Cerebellar nuclear complex (tissue), 1 donor: Measurements from ENCODE around the gene VPS51.

Source experiments
- DNase-seq, 2 experiments: peaks; one replicate each; lab custom pipeline; 2025; lab: John Stamatoyannopoulos, UW

VPS51 gene

GRCh38 chr11:65095974-65096806, at the start of gene VPS51:
VPS51 (plus strand) TSS chr11:65096214; CDS start chr11:65096251, 37 bp downstream.
- peak in 1 of 2 experiments; percentile 66 for DNase-seq

- DNase-seq: no peak
Observed at GRCh38 chr11:65047581-65048422, 48.2 kb upstream of the VPS51 start.

- no peak for DNase-seq
Observed at GRCh38 chr11:65051398-65051858, 44.6 kb upstream of the VPS51 start.

- DNase-seq: no peak
Observed at GRCh38 chr11:65053827-65054508, 42.0 kb upstream of the VPS51 start.

- no peak for DNase-seq
Observed at GRCh38 chr11:65055538-65055937, 40.5 kb upstream of the VPS51 start.

- no peak for DNase-seq
Observed at GRCh38 chr11:65056999-65057398, 39.0 kb upstream of the VPS51 start.

- no peak for DNase-seq
Observed at GRCh38 chr11:65057526-65057925, 38.5 kb upstream of the VPS51 start.

- DNase-seq: no peak
Observed at GRCh38 chr11:65058012-65058411, 38.0 kb upstream of the VPS51 start.

- no peak for DNase-seq
Observed at GRCh38 chr11:65058419-65059054, 37.5 kb upstream of the VPS51 start, which contains the start of gene NAALADL1. NAALADL1 (minus strand) TSS chr11:65058553; CDS start chr11:65058521, 32 bp downstream.

GRCh38 chr11:65059523-65059922, 36.5 kb upstream of the VPS51 start:
- no peak for DNase-seq

GRCh38 chr11:65059959-65060824, 35.8 kb upstream of the VPS51 start:
- DNase-seq: no peak

GRCh38 chr11:65060913-65061408, 35.1 kb upstream of the VPS51 start:
- no peak for DNase-seq

GRCh38 chr11:65063532-65063931, 32.5 kb upstream of the VPS51 start:
- DNase-seq: no peak

- no peak for DNase-seq
Observed at GRCh38 chr11:65064847-65065240, 31.2 kb upstream of the VPS51 start.

- no peak for DNase-seq
Observed at GRCh38 chr11:65065851-65066250, 30.2 kb upstream of the VPS51 start.

GRCh38 chr11:65066315-65066714, 29.7 kb upstream of the VPS51 start:
- DNase-seq: no peak

GRCh38 chr11:65066805-65067291, 29.2 kb upstream of the VPS51 start:
- DNase-seq: no peak

GRCh38 chr11:65067446-65067845, 28.6 kb upstream of the VPS51 start:
- DNase-seq: no peak

GRCh38 chr11:65069217-65069616, 26.8 kb upstream of the VPS51 start:
- no peak for DNase-seq

- no peak for DNase-seq
Observed at GRCh38 chr11:65071907-65072630, 23.9 kb upstream of the VPS51 start.
